H7 (cell line): ENCODE data around the gene YPEL3. TPM values are rescaled to one million over a fixed set of nuclear protein-coding genes. Genes with fewer than 3 reads are reported as not detected.
A peak's percentile ranks its signal among the peaks of the same experiment; 100 is the strongest.
"Not testable (repeated sequence)": the region's sequence is repeated elsewhere in the genome, so short reads cannot be mapped to it uniquely, and the experiment has no call there.

Experiments used
- DNase-seq: peaks from one replicate; pipeline ENCODE4 v3.0.0; 2012
- H3K27me3 ChIP-seq: 2 replicates; pipeline ENCODE4 v1.6.0; 2011; ENCODE audit warnings: mild to moderate bottlenecking, low read length; ENCODE audit not compliant: control insufficient read depth, insufficient read depth
- H3K36me3 ChIP-seq: replicated peaks from 2 replicates; pipeline ENCODE4 v1.5.1; 2011; ENCODE audit warnings: low read length; ENCODE audit not compliant: control insufficient read depth, insufficient read depth
- H3K4me3 ChIP-seq: 2 replicates; pipeline ENCODE4 v1.5.1; 2011; ENCODE audit warnings: low read depth, mild to moderate bottlenecking, control low read depth, low read length, moderate library complexity; ENCODE audit not compliant: insufficient read depth
- total RNA-seq: library from RNA; depleted of rRNA; stranded (reverse); fragments of >200 nt; shearing (Covaris generic); gene quantifications from 2 replicates; pipeline ENCODE4 v1.2.3, GENCODE V29; 2014

YPEL3 gene
- total RNA-seq, 1 experiment from 2014 or later, result 22.8 TPM

- no peaks in the 10 kb centered on the region for H3K27me3 ChIP-seq
- no peaks in the 10 kb centered on the region; the same call in 1 of the 2 replicates for H3K36me3 ChIP-seq
- H3K4me3 ChIP-seq, result no peak overlapping the region
- no peak for DNase-seq
These were observed 29.0 kb upstream of the YPEL3 start for GRCh38 chr16:30124985-30125379.

GRCh38 chr16:30122604-30123160, 26.7 kb upstream of the YPEL3 start:
- H3K27me3 ChIP-seq, result no peaks in the 10 kb centered on the region
- peak; percentile 95 for DNase-seq
- peak overlapping the region; percentile 71 for H3K4me3 ChIP-seq
- peaks cover 1% of the 10 kb centered on the region; the same call in 1 of the 2 replicates for H3K36me3 ChIP-seq

- H3K36me3 ChIP-seq, result peaks cover 1% of the 10 kb centered on the region; the same call in 1 of the 2 replicates
- DNase-seq, result peak; percentile 68
- H3K4me3 ChIP-seq, result peak overlapping the region; percentile 71
- no peaks in the 10 kb centered on the region for H3K27me3 ChIP-seq
These were observed 25.9 kb upstream of the YPEL3 start for GRCh38 chr16:30121741-30122571.

DNA sequence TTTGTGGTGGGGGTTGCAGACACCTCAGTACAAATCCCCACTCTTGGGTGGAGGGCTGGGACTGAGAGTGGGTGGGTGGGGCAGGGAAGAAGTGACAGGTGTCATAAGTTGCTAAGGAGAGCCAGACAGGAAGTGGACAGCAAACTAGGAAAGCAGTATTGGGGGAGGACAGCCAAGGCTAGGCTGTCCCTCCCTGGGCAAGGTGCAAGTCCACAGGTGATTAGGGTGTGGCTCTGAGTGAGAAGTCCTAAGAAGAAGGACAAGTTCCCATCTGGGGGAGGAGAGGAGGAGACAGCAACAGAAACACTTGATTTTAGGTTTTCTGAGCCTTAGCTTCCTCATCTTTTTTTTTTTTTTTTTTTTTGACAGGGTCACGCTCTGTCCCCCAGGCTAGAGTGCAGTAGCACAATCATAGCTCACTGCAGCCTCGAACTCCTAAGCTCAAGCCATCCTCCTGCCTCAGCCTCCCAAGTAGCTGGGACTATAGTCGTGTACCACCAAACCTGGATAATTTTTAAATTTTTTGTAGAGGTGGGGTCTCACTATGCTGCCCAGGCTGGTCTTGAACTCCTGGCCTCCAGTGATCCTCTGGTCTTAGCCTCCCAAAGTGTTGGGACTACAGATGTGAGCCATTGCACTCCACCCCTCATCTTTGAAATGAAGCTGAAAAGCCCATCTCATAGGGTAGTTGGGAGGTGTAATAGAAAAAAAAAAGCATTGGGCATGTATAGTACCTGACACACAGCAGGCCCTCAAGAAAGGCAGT, 24.5 kb upstream of the YPEL3 start:
- Histone ChIP-seq H3K36me3 (peaks cover 1% of the 10 kb centered on the region; the same call in 1 of the 2 replicates), H3K4me3 (no peak overlapping the region), H3K27me3 (no peaks in the 10 kb centered on the region)
- DNase-seq, result no peak

GRCh38 chr16:30119428-30119827, 23.4 kb upstream of the YPEL3 start:
- H3K27me3 ChIP-seq, result no peaks in the 10 kb centered on the region
- no peak overlapping the region for H3K4me3 ChIP-seq
- no peak for DNase-seq
- H3K36me3 ChIP-seq, result peaks cover 1% of the 10 kb centered on the region; the same call in 1 of the 2 replicates

- DNase-seq, result no peak
- no peaks in the 10 kb centered on the region for H3K27me3 ChIP-seq
- H3K4me3 ChIP-seq, result no peak overlapping the region
- H3K36me3 ChIP-seq, result peaks cover 1% of the 10 kb centered on the region; the same call in 1 of the 2 replicates
These were observed 21.8 kb upstream of the YPEL3 start for GRCh38 chr16:30117768-30118167.

DNA sequence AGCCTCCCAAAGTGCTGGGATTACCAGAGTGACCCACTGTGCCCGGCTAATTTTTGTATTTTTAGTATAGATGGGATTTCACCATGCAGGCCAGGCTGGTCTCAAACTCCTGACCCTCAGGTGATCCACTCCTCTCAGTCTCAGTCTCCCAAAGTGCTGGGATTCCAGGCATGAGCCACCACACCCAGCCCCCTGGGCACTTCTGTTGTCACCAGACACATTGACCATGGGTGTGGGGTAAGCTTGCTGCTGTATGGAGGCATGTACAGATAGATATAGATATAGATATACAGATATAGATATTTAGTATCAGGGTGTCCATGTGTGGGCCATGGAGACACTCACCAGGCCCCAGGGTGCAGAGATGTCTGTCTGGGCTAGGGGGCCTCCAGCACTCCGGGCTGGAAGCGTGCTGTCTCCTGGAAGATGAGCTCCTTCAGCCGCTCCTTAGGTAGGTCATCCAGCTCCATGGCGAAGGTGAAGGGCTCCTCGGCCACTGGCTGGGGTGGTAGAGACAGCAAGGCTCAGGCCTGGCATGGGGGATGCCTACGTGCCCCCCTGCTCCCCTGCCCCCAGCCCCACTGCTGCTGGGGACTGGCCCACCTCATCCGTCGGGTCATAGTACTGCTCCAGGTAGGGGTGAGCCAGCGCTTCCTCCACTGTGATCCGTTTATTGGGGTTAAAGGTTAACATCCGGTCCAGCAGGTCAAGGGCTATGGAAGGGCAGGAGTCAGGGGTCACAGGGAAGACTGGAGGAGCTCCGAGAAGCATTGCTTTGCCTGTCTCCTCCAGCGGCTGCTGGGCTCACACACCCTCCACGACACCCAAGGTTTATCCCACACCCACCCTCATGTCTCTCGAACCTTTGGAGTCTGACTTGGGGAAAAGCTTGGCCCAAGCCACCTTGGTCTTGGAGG, 20.5 kb upstream of the YPEL3 start:
- H3K27me3 ChIP-seq, result no peaks in the 10 kb centered on the region
- DNase-seq, result peak; percentile 23
- no peak overlapping the region for H3K4me3 ChIP-seq
- peaks cover 1% of the 10 kb centered on the region; the same call in 1 of the 2 replicates for H3K36me3 ChIP-seq

DNA sequence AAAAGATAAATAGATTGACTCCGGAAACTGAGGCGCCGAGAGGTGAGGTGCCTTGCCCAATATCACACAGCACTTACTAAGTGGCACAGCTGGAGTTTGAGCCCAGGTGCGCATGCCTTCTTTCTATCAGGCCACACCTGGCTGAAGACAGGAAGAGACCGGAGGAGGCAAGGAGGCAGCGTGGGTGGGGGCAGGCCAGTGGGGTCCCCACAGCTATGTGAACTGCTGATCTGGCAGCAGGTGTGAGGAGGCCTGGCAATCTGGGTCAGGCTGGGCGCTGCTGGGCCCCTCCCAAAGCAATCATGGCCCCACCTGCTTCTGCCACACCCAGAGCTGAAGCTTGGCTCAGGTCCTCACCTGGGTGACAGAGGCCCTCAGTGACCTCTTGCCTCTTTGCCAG, 19.2 kb upstream of the YPEL3 start:
- Histone ChIP-seq H3K4me3 (no peak overlapping the region), H3K27me3 (no peaks in the 10 kb centered on the region), H3K36me3 (peaks cover 1% of the 10 kb centered on the region; the same call in 1 of the 2 replicates)
- peak; percentile 27 for DNase-seq

DNA sequence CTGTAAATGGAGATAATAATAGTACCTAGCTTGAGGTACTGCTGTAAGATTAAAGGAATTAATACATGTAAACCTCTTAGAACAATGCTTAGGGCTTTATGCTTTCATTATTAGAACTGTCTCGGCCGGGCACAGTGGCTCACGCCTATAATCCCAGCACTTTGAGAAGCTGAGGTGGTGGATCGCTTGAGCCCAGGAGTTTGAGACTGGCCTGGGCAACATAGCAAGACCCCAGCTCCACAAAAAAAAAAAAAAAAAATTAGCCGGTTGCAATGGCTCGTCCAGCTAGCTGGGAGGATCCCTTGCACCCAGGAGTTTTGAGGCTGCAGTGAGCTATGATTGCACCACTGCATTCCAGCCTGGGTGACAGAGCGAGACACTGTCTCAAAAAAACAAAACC, 18.8 kb upstream of the YPEL3 start:
- H3K36me3 ChIP-seq, H3K4me3 ChIP-seq, H3K27me3 ChIP-seq, DNase-seq: not testable (repeated sequence)

DNA sequence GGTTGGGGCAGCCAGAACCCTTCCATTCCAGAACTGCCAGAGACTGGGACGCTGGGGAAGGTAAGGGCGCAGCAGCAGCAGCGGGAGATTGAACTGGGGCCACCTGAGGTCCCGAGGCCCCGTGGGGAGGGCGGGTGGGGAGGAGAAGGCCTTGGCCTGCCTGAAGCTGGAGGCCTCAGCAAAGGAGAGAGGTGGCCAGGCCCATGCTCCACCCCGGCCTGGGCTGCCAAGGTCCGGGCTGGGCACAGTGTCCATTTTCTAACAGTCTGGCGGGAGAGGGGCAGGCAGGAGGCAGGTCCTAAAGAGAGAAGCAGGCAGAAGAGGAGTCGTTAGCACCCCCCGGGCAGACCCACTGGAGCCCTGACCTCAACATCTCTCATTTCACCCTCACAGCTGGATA, 18.4 kb upstream of the YPEL3 start:
- peak; percentile 44 for DNase-seq
- no peak overlapping the region for H3K4me3 ChIP-seq
- no peaks in the 10 kb centered on the region for H3K27me3 ChIP-seq

DNA sequence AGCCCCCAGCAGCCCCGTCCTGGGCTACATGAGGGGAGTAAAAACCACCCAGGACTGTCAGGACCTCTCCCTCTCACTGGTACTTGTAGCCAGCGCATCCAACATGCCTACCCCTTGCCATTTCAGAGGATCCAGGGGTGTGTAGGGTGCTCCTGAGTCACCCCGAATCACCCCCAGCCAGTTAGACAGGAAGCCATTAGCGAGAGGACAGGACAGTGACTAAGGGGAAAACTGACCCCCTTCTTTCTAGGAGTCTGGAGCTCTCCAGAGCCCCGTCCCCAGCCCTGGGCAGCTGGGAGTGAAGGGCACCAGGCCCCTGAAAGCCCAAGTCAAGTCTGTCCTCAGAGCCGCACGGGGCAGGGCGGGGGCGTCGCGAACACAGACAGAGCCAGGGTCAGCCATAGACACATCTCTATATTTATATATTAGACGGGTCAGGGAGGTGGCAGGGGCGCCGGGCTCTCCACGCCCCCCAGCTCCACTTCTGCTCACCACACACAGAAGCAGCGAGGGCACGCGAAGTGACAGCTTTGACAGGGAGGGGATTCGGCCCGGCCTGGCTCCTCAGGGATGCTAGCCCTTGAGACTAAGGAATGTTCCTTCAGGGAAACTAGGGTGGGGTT, 17.8 kb upstream of the YPEL3 start:
- Histone ChIP-seq H3K36me3 (peaks cover 1% of the 10 kb centered on the region; the same call in 1 of the 2 replicates), H3K4me3 (no peak overlapping the region), H3K27me3 (no peaks in the 10 kb centered on the region)
- DNase-seq, result peak; percentile 42

More for the DNA sequence above, 18.4 kb upstream of the YPEL3 start:
- H3K36me3 ChIP-seq, result peaks cover 1% of the 10 kb centered on the region; the same call in 1 of the 2 replicates

- DNase-seq, result peak; percentile 65
These were observed 17.2 kb upstream of the YPEL3 start, which contains the start of gene GDPD3 for GRCh38 chr16:30113031-30113710. Gene GDPD3 (minus strand): TSS chr16:30113537. CDS start chr16:30113478, 59 bp downstream.

More at GRCh38 chr16:30113031-30113710, 17.2 kb upstream of the YPEL3 start, which contains the start of gene GDPD3:
- Histone ChIP-seq H3K36me3 (peaks cover 1% of the 10 kb centered on the region; the same call in 1 of the 2 replicates), H3K4me3 (no peak within 1 kb of the TSS), H3K27me3 (no peaks in the 10 kb centered on the region)
